Right lobe of liver (tissue), 4 donors: ENCODE results near the gene IL1RL2.

ENCODE experiments used
- POLR2A ChIP-seq: fragments of 450-650 bp; IDR thresholded peaks from one replicate; pipeline ENCODE4 v1.6.1; 2017; ENCODE audit warnings: antibody characterized with exemption, mild to moderate bottlenecking
- TF ChIP-seq, protein P1 (sequence below), 4 donors: fragments of 200-600 bp in 3 of 4; fragments of 450-650 bp in 1 of 4; IDR thresholded peaks; one replicate each; pipeline versions ENCODE4 v1.5.1 to v1.8.0; 2016 to 2022; ENCODE audit warnings: antibody characterized with exemption in 4 of 4, mild to moderate bottlenecking in 2 of 4
- donor health status: DM: no; HTN: no; CAD: no.
- donor health status: DM: no; HTN: no; CAD: no.
- donor health status: DM: no; HTN: yes; CAD: no.

DNA sequence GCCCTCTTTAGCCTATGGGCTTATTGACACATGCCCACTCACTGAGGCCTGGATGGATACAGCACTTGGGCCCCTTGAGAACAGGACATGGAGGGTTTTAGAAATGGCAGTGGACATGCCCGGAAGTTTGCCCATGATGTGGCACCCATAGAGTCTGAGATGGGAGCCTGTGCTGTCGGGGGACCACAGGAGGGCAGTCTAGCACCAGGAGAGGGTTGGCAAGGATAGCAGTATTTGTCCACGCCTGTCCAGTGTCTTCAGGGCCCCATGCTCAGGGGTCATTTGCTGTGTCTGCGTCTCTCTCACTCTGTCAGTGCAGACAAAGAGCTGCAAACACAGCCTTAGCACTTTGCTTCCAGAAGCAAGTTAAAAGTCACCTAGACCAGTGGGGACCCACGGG, 48.7 kb downstream of the IL1RL2 start:
- TF ChIP-seq, protein P1, sequence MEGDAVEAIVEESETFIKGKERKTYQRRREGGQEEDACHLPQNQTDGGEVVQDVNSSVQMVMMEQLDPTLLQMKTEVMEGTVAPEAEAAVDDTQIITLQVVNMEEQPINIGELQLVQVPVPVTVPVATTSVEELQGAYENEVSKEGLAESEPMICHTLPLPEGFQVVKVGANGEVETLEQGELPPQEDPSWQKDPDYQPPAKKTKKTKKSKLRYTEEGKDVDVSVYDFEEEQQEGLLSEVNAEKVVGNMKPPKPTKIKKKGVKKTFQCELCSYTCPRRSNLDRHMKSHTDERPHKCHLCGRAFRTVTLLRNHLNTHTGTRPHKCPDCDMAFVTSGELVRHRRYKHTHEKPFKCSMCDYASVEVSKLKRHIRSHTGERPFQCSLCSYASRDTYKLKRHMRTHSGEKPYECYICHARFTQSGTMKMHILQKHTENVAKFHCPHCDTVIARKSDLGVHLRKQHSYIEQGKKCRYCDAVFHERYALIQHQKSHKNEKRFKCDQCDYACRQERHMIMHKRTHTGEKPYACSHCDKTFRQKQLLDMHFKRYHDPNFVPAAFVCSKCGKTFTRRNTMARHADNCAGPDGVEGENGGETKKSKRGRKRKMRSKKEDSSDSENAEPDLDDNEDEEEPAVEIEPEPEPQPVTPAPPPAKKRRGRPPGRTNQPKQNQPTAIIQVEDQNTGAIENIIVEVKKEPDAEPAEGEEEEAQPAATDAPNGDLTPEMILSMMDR (IDR thresholded peaks at IDR 0.05): peak; percentile 30 to 38 (median 31)
- TF ChIP-seq POLR2A: no peak
